ENCODE data around the gene ZNF800.

ZNF800 gene

DNA sequence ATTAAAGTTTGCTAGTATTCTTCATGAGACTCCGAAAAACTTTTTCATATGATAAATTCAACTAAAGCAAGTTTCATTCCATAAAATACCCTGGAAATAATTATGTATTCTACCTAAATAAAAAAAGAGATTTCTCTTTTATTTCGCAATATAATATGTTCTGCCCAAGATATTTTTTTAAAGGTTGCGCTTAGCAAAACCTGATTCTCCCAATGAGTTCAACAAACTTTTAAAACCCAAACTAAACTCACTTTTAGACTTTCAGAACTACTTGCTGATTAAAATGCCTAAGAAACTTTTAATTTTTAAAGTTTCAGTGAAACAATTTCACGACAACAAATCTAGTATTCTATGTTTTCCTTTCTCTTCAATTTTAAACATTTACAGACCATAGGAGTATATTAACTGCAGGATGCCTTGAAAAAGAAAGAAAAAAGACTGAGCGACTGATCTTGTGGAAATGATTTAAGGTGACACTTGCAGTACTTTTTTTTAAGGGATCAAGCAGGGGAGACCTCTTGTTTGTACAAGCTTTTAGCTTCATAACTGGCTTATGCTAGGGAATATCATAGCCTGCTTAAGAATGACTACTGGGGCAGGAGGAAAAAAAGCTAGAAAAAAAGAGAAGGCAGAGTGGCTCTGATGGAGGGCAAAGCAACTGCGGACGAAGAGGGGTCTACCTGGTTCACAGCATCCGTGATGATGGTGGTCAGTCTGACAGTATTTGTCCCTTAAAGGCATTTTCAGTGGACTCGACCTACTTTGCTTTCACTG is 1.5 kb downstream of the ZNF800 start:
- DNase-seq (ENCODE audit: low read depth) = no peak

DNA sequence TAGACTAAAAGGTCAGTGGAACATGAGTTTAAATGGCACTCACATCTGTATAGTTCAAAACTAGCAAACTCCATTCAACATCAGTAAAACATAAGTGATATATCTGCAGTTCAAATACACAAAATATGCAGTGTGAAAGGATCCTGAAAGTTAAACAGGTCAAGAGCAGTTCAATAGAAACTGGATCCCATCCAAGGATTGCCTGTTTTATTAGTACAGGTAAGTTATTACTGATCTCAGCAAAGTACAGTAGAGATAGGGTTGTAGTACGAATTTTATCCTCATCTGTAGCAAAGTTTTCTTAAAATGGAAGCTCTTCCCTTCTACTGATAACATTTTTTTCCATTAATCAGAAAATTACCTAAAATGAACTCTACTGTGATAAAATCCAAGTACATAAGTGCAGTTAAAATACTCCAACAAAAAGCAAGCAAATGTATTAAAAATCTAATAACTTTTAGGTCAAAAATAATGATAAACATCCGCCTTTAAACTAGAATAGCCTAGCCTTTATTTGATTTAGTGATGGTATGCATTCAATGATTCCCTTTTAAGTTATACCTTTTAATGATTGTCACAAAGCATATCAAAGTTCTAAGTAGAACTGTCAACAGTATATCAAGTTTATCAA is 2.2 kb downstream of the ZNF800 start:
- DNase-seq (ENCODE audit: low read depth) = no peak

DNA sequence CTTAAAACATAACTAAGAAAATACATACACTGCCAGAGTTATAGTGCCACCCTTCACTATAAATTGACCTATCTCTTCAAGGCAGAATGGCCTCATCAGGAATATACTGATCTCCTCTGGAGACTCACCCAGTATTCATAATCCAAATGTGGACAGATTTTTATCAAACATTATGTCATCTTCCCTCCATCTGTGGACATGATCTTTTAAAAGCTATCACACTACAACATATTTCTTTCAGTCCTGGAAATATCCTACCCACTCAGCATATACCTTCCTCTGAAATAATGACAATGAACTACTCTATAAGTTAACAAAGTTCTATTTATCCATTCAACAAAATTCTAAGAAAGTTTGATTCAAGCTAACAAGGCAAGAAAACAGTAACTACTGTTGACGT is 3.2 kb downstream of the ZNF800 start:
- DNase-seq (ENCODE audit: low read depth) = no peak

DNA sequence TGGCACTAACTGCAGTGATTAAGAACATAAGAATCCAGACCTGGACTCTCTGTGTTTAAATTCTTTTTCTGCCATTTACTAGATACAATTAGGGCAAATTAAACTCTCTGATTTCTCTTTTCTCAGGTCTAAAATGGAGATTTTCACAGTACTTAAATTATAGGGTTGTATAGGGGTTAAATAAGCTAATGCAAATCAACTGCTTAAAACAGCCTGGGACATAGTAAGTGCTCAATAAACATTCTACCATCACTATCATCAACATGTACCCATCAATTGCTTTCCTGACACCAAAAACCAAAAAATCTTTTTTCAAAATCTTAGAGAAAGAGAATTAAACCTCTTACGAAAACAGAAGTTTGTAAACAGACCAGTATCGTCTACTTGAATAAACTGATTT is 4.5 kb downstream of the ZNF800 start:
- DNase-seq (ENCODE audit: low read depth) = no peak

DNA sequence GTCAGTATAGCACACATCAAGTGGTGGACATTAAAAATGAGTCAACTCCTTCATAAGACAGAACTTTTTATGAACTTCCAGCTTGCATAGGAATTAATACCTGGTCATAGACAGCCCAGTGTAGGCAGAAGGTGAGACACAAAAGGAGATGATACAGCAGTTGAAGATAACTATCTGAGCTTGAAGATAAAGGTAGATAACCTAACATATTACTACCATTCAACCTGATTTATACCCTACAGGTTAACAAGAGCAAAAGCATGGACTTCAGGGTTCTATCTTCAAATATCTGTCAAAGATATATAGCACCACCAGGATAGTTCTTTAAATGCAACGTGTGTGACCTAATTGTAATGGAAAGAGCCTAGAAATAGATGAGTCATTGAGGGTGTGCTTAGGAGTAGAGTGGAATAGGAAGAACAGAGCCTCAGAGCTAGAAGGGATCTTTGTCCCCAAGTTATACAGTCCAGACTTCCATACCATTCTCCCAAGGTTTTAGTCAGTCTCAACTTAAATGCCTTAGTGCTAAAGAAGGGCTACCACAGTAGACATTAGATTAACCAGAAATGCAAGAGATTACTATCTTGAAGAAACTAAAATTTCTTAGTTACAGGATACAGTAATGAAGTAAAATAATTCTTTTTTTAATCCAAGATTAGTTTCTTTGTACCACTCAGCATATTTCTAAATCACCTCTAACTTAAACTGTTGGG is 9.2 kb downstream of the ZNF800 start:
- no peak for DNase-seq (ENCODE audit: low read depth)

DNA sequence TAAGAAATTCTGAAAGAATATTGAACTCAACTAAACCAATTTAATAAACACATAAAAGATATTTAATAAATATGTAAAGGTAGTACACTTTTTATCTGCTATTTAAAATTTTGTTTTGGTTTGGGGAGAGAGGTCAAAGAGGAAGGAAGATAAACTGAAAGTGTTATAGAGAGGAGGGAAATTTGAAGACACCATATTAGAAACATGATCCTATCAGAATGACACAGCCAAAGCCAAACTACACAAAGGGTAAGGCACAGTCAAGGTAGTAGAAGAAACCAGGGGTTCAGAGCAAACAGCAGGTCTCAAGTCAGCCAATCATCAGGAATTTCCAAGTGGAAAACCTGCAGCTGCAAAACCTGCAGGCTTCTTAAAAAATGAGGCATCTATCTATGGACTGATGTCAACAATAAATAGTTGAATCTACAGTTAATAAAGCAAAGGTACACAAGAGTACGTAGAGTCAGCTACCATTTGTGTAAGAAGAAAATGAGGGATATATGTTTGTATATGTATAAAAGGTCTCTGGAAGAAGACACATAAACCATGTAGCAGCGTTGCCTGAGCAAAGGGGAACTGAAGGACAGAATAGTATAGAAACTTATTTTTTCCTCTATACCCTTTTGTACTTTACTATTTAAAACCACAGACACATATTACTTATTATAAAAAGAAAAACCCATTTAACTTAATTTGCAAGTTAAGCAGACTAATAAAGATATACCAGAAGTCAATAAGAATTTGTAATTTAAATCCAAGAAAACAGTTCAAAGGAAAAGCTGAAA is 10.0 kb downstream of the ZNF800 start:
- no peak for DNase-seq (ENCODE audit: low read depth)

DNA sequence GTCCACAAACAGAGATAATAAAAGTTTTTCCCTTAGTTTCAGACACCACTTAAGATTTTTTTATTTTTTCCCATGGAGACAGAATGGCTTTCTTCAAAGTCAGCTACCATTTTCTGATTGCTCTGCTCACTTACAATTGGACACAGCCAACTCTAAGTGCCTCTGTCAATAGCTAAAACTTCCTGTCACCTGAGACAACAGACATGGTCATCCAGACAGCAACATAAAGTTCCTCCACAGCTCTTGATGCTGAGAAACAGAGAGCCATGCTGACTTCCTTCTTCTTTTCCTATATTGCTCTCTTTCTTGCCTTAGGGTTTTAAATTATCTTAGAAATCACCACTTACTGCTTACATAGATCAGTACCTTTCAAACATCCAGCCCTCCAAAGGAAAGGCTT is 12.0 kb downstream of the ZNF800 start:
- no peak for DNase-seq (ENCODE audit: low read depth)

DNA sequence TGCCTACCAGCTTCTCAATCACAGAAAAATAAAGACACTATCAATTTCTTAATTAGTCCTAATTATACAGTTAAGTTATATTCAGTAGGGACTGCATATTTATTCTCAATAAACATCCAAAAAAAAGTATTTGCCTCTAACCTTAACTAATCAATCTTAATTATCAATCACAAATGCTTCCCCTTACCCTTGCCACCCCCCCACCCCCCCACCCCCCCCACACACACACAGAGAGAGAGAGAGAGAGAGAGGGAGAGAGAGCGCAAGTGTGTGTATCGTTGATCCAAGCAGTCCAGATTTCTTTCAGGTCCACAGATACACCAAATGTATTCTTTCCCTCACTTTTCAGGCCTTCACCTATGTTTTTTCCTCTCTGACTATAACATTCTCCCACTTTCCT is 12.9 kb downstream of the ZNF800 start:
- no peak for DNase-seq (ENCODE audit: low read depth)

DNA sequence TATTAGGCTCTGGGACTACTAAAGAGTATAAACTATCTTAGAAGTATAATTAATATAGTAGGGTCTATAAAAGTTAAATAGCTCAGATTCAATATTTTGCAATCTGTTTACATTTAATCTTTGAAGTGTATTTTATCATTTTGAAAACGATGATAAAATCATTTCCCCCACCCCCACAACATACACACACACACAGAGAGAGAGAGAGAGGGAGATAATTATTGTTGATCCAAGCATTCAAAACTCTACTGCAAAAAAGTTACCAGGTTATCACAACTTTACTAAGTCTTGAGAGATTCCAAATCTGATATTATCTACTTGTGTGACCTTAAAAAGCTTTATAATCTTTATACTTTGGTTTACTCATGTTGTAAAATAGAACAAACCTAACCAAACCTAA is 14.0 kb downstream of the ZNF800 start:
- DNase-seq (ENCODE audit: low read depth) = no peak

DNA sequence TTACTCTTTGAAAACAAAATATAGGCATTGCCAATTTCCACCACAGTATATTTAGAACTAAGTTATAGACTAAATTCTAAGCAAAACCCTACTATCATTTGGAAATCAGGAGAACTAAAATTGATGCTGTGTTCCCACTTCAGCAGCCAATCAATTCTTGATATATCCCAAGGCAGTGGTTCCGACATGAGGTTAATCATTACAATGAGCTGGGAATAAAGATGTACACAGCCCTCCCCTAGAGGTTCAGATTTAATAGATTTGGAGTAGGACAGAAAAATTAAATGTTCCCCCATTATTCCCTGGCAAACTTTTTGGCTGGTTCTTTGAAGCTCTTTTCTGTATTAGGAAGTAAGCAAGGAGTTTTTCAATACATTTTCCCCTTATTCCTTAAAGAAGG is 15.1 kb downstream of the ZNF800 start:
- DNase-seq (ENCODE audit: low read depth) = no peak

DNA sequence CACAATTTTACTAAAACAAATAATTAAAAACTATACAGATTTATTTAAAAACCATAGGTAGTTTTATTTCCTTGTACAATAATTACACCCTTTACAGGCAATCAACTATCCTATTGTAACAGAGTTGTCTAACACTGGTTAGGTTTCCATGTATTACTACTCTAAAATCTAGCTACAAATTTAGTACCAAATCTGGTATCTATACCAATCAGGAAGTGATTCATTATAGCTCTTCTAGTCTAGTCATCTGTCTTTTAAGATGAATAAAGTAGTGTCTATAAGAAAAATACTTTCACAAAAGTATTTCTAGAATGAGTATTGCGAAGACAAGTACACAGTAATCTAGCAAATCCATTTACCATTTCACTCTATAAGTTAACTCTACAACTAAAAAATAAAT is 16.9 kb downstream of the ZNF800 start:
- no peak for DNase-seq (ENCODE audit: low read depth)

DNA sequence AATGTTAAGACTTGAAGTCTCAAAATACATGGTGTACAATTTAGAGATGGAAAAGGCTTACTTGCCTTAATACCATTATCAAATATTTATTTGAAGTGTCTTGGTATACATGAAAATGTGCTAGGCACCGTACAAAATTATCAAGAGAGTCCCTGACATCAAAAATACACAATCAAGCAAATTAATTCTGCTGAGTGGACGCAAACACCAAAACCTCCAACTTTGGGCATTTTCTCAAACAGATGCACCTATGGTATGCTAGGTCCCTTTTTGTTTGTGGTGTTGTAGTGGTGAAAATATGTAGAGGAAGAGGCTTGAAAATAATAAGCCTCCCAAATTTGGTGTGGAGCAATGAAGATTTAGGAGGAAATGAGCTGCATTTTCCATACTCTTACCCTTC is 24.8 kb downstream of the ZNF800 start:
- DNase-seq (ENCODE audit: low read depth) = no peak

DNA sequence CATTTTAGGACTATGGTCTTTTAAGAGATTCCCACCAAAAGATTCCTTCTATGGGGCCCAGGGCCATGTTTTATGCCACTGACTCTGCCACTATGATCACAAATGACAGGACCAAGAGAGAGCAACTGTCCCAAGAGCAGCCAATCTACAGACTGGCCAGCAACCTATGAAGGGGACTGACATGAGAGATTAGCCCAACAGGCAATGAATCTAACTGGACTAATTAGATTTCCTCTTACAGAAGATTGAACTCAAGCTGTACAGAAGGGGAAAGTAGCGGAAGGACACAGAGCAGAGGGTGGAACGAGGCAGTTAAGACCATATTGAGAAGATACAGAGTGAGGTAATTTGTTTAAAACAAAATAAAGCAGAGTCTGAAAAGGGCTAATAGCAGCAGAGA is 25.8 kb downstream of the ZNF800 start:
- no peak for DNase-seq (ENCODE audit: low read depth)

DNA sequence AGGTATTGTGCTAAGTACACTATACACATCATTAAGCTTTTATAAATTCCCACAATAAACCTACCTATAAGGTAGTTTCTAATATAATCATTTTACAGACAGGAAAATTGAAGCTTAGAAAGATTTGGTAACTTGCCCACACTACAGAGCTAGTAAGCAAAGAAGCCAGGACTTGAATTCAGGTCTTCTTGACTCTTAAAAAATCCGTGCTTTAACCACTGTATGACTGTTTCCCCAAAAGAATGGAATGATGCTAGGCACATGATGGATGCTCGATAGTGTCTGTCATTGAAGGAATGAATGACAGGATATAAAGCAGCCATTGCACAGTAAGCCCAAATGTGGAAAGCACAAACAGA is 26.6 kb downstream of the ZNF800 start:
- no peak for DNase-seq (ENCODE audit: low read depth)

DNA sequence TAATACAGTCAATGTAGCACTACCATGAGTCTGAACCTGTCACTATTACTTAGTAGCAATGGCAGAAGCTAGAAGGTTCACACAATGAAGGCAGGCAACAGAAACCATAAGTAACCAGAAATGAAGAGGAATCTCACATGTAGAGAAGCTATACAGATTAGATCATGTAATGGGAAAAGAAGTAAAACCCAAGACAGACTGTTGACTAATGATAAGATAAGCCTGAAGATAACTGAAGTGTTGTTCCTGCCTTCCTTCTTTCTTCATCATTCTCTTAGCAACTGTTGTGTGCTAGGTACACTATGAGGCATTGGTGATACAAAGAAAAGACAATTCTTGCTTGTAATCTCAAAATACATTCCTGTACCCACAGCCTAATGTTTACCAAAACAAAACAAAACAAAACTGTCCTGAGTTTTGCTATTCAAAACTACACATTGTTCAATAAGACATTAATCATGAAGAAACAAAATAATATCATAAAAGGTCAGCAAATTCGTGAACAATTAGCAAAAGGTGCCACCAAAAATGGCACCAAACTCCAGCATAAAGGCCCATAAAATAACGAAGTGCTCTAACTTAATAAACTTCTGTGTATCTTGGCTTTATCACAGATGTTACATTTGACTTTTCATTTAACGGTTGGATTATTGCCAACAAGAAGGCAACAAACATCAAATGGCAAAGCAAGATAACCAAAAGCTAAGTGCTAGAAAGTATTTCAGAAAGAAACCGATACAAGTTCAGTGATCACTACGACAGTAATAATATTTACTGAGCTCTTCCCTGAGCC is 27.1 kb downstream of the ZNF800 start:
- DNase-seq (ENCODE audit: low read depth) = no peak

DNA sequence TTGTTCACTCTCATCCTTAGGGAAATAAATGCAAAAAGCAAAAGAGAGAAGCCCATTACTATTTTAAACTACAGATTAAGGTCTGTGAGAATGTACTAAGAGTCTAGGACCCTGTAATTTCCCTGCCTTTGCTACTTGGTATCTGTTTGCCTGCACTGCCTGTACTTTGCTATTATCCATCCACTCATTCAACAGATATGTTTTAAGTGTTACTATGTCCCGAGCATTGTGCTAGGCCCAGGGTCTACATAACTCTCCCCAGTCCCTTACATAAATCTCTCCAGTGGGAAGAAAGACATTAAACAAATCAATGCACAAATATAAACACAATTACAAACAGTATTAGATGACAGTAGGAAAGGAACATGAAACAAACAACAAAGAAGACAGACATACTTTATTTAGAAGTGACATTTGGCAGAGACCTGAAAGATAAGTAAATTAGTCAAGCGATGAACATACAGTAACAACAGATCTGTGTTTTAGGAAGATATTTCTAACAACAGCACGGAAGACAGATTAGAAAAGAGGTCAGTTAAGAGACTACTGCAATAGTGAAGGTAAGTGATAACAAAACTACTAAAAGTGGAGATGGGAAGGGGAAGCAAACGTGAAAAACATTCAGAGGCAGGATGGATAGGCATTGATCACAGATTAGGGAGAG is 30.0 kb downstream of the ZNF800 start:
- no peak for DNase-seq (ENCODE audit: low read depth)

DNA sequence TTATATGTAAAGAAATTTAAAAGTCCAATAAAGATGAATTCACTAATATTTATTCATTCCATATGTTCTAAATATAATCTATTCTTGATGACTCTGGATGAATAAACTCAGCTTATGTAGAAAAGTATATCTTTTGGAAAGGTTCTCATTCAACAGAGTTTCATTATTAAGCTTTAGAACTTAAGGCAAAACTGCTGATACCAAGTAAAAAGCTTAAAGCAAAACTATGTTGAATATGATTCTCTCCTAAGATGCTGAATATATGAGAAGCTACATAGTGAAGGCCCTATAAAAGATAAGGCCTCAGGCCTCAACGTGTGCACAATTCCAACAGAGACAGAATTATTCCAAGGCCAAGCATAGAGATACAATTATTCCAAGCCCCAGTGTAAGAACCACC is 30.8 kb downstream of the ZNF800 start:
- no peak for DNase-seq (ENCODE audit: low read depth)

DNA sequence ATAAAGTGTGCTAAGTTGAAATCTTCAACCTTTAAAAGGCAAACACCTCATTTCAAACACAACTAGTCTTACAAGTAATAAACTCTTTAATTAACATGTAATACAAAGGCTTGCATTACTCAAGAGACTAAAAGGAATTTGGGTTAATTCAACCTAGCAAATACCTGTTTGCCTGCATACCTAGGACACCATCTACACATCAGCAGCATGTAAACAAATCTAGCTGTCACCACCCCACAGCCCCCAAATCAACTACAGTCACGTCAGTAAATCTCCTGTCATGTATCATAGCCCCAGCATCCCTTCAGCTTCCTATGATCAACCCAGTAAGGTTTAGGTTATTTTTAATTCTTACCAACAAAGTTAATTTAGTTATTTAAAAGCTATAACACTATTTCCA is 33.5 kb downstream of the ZNF800 start:
- no peak for DNase-seq (ENCODE audit: low read depth)

DNA sequence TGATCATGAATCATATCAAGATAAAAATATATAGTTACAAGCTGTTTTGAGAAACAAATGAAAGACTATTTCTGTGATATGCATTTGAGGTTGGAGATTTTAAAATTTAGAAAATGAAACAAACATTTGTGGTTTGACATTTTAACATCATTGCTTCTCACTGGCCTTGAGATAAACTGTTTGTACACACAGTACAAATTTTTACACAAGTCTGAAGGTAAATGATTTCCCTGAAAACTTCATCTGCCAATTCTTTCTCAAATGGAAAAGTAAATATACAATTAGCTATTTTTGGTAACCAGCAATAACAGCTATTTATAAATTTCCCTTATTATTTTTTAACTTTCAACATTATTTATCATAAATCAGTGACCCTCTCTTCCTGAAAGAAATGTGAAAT is 38.6 kb downstream of the ZNF800 start:
- DNase-seq (ENCODE audit: low read depth) = no peak

DNA sequence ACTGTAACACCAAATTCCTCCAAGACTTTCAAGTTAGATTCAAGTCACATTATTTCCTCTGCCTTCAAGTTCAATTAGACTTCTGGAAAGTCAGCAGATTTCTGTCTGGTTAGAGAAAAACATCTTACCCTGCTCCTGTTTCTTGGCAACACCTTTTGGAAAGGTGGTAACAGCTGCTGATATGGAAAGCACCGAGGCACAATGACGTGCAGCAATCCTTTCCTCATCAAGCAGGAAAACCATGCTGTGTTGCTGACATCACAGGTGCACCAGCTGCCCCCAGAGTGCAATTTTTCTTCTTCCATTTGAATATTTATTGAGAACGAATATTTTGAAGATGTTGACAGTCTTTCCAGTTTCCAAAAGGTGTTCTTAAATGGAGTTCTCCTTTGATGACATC is 41.9 kb downstream of the ZNF800 start:
- no peak for DNase-seq (ENCODE audit: low read depth)

DNA sequence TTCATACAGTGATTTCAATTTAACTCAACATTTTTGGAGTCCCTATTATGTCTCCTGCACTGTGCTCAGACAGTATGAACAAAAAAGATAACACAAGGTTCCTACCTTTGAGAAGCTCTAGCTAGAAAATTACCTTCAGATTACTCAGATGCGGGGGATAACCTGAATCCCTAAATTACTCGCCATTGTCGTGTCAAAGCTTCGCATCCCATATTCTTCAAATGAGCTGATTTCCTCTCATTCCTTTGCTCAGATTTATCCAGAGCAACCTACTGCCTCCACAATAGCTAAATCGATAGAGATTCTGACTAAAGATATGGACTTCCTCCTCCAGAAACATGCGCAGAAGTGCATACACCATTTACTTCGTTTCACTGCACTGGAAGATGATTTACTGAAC is 42.6 kb downstream of the ZNF800 start:
- DNase-seq (ENCODE audit: low read depth) = no peak
